Liver (tissue), 9 donors: ENCODE data around the gene HOXD9. TPM values are rescaled to one million over a fixed set of nuclear protein-coding genes. Genes with fewer than 3 reads are reported as not detected.

Experiments
- DNase-seq: peaks from one replicate; pipeline ENCODE4 v3.0.0-alpha.2; 2017; ENCODE audit warnings: low spot score
- H3K27ac ChIP-seq, 2 donors: one replicate each; pipeline ENCODE4 v1.7.0; 2013; ENCODE audit warnings: inconsistent platforms in 2 of 2, low read length in 2 of 2, control low read depth in 1 of 2, low read depth in 1 of 2, mild to moderate bottlenecking in 1 of 2
- H3K27me3 ChIP-seq, 4 donors: one replicate each; pipeline versions ENCODE4 v1.6.1 to v1.7.0; 2013; ENCODE audit warnings: low read length in 3 of 4, inconsistent platforms in 1 of 4, mild to moderate bottlenecking in 1 of 4, moderate library complexity in 1 of 4; ENCODE audit not compliant: control insufficient read depth in 4 of 4, insufficient read depth in 4 of 4
- H3K36me3 ChIP-seq, 4 donors: one replicate each; pipeline versions ENCODE4 v1.6.1 to v1.7.0; 2013; ENCODE audit warnings: low read length in 3 of 4, mild to moderate bottlenecking in 3 of 4, low read depth in 1 of 4, moderate library complexity in 1 of 4; ENCODE audit not compliant: control insufficient read depth in 4 of 4, insufficient read depth in 3 of 4
- H3K4me1 ChIP-seq, 4 donors: one replicate each; pipeline versions ENCODE4 v1.6.1 to v1.7.0; 2013; ENCODE audit warnings: low read length in 3 of 4, mild to moderate bottlenecking in 3 of 4, moderate library complexity in 1 of 4; ENCODE audit not compliant: control insufficient read depth in 4 of 4, insufficient read depth in 4 of 4
- H3K4me3 ChIP-seq, 3 donors: one replicate each; pipeline versions ENCODE4 v1.6.1 to v1.7.0; 2013; ENCODE audit warnings: low read length in 3 of 3, control low read depth in 1 of 3, low read depth in 1 of 3, mild to moderate bottlenecking in 1 of 3
- H3K9ac ChIP-seq, 2 donors: one replicate each; pipeline ENCODE4 v1.7.0; 2013; ENCODE audit warnings: low read length in 2 of 2, mild to moderate bottlenecking in 2 of 2, moderate library complexity in 2 of 2, control low read depth in 1 of 2, low read depth in 1 of 2
- H3K9me3 ChIP-seq, 4 donors: one replicate each; pipeline versions ENCODE4 v1.6.1 to v1.7.0; 2013; ENCODE audit warnings: low read length in 3 of 4; ENCODE audit not compliant: control insufficient read depth in 4 of 4
- CTCF ChIP-seq: fragments of 150-350 bp; IDR thresholded peaks from 2 replicates; pipeline ENCODE4 v1.5.1; 2017; ENCODE audit warnings: improper control_type of control experiment, low read depth, low read length; ENCODE audit not compliant: missing input control
- EGR1 ChIP-seq, 2 donors: IDR thresholded peaks; 2 replicates each; pipeline ENCODE4 v1.6.1; 2016 to 2018; ENCODE audit warnings: antibody characterized with exemption in 2 of 2, low read depth in 2 of 2
- FOXA1 ChIP-seq: IDR thresholded peaks from 2 replicates; pipeline ENCODE4 v1.6.1; 2016; ENCODE audit warnings: antibody characterized with exemption
- FOXA2 ChIP-seq: IDR thresholded peaks from 2 replicates; pipeline ENCODE4 v1.6.1; 2016; ENCODE audit warnings: antibody characterized with exemption
- GABPA ChIP-seq, 2 donors: IDR thresholded peaks in 1 of 2; conservative IDR thresholded peaks in 1 of 2; 2 replicates each; pipeline ENCODE4 v1.6.1; 2016; ENCODE audit warnings: antibody characterized with exemption in 2 of 2, mild to moderate bottlenecking in 1 of 2, moderate library complexity in 1 of 2
- HNF4A ChIP-seq, 2 donors: conservative IDR thresholded peaks; 2 replicates each; pipeline ENCODE4 v1.6.1; 2016; ENCODE audit warnings: antibody characterized with exemption in 2 of 2, mild to moderate bottlenecking in 2 of 2
- HNF4G ChIP-seq: IDR thresholded peaks from 2 replicates; pipeline ENCODE4 v1.6.1; 2016; ENCODE audit warnings: antibody characterized with exemption
- JUND ChIP-seq, 2 donors: IDR thresholded peaks; 2 replicates each; pipeline ENCODE4 v1.6.1; 2016; ENCODE audit warnings: antibody characterized with exemption in 2 of 2
- MAX ChIP-seq: IDR thresholded peaks from 2 replicates; pipeline ENCODE4 v1.6.1; 2016; ENCODE audit warnings: antibody characterized with exemption
- NR2F2 ChIP-seq: IDR thresholded peaks from 2 replicates; pipeline ENCODE4 v1.6.1; 2016; ENCODE audit warnings: antibody characterized with exemption
- RAD21 ChIP-seq, 2 donors: IDR thresholded peaks; 2 replicates each; pipeline ENCODE4 v1.6.1; 2016; ENCODE audit warnings: antibody characterized with exemption in 2 of 2, mild to moderate bottlenecking in 2 of 2
- RXRA ChIP-seq, 2 donors: IDR thresholded peaks; 2 replicates each; pipeline ENCODE4 v1.6.1; 2017 to 2018; ENCODE audit warnings: antibody characterized with exemption in 2 of 2, mild to moderate bottlenecking in 1 of 2
- SP1 ChIP-seq: IDR thresholded peaks from 2 replicates; pipeline ENCODE4 v1.6.1; 2018; ENCODE audit warnings: antibody characterized with exemption, mild to moderate bottlenecking
- TAF1 ChIP-seq: conservative IDR thresholded peaks from 2 replicates; pipeline ENCODE4 v1.6.1; 2016; ENCODE audit warnings: antibody characterized with exemption, mild to moderate bottlenecking
- YY1 ChIP-seq: IDR thresholded peaks from 2 replicates; pipeline ENCODE4 v1.6.1; 2016; ENCODE audit warnings: antibody characterized with exemption, mild to moderate bottlenecking
- ZBTB33 ChIP-seq: IDR thresholded peaks from 2 replicates; pipeline ENCODE4 v1.6.1; 2016; ENCODE audit warnings: antibody characterized with exemption
- WGBS: extraction: QIAGEN DNeasy Blood & Tissue Kit; methylation state at CpG from one replicate; pipeline ENCODE4 v1.1.7; 2013; 5-methylcytosine and 5-hydroxymethylcytosine counted together
- polyA plus RNA-seq, 2 donors: library from polyadenylated mRNA; stranded (reverse) in 1 of 2; unstranded in 1 of 2; fragments of 200-250 nt in 1 of 2; fragments of >200 nt in 1 of 2; fragmentation: Nextera tagmentation in 1 of 2; extraction: Ambion mirVana in 1 of 2; gene quantifications; one replicate each; pipeline versions ENCODE4 v1.2.1 to v1.2.3, GENCODE V29; 2013 to 2015
- total RNA-seq, 2 donors: library from RNA; depleted of rRNA; stranded (reverse); fragments of >200 nt; gene quantifications; one replicate each; pipeline ENCODE4 v1.2.3, GENCODE V29; 2014
- donor health status: healthy.
- donor health status: healthy.
- donor health status: healthy.
- donor health status: healthy.
- donor health status: healthy.

HOXD9 gene
- not detected for total RNA-seq
- polyA plus RNA-seq = under 1 TPM in 1 of 2 donors, not detected in 1; 0.07 TPM

- 5% methylated on average over 84 of the region's 84 CpGs for WGBS
- TF ChIP-seq YY1 = no peak
- peak within 1 kb of the TSS in 1 of 3 donors; percentile 47 for H3K4me3 ChIP-seq
- H3K9me3 ChIP-seq = peaks cover 0 to 5% (median 0%) of the 10 kb centered on the region in 4 donors
- no peak for DNase-seq
- no peaks in the 10 kb centered on the region for H3K36me3 ChIP-seq
- H3K27me3 ChIP-seq = peaks cover 20 to 51% (median 28%) of the 10 kb centered on the region in 4 donors
- no peak within 1 kb of the TSS for H3K9ac ChIP-seq
- no peak within 1 kb of the TSS for H3K27ac ChIP-seq
- H3K4me1 ChIP-seq = peaks cover 4 to 10% (median 9%) of the 10 kb centered on the region in 4 donors
Observed at GRCh38 chr2:176122683-176123410, at the start of gene HOXD9. Gene HOXD9, plus strand, starts transcription at chr2:176122719. Its CDS starts 50 bp downstream, at chr2:176122769.

- peaks cover 4 to 54% (median 30%) of the 10 kb centered on the region in 4 donors for H3K27me3 ChIP-seq
- WGBS = 5% methylated on average over 29 of the region's 29 CpGs
Observed at GRCh38 chr2:176072951-176073904, 49.3 kb upstream of the HOXD9 start.

GRCh38 chr2:176074919-176075425 lies 47.5 kb upstream of the HOXD9 start:
- peaks cover 0 to 8% (median 3%) of the 10 kb centered on the region in 4 donors for H3K4me1 ChIP-seq
- no peak for DNase-seq
- H3K36me3 ChIP-seq = no peaks in the 10 kb centered on the region
- H3K4me3 ChIP-seq = no peak overlapping the region
- no peak overlapping the region for H3K9ac ChIP-seq
- WGBS = 18% methylated on average over 7 of the region's 7 CpGs
- H3K27ac ChIP-seq = no peak overlapping the region
- no peaks in the 10 kb centered on the region for H3K9me3 ChIP-seq
- H3K27me3 ChIP-seq = peaks cover 0 to 53% (median 34%) of the 10 kb centered on the region in 4 donors
- TF ChIP-seq ZBTB33 = no peak
- no peak for TF ChIP-seq FOXA2
- no peak for TF ChIP-seq MAX
- TF ChIP-seq JUND (IDR thresholded peaks at IDR 0.05) = no peak
- TF ChIP-seq RXRA (IDR thresholded peaks at IDR 0.05) = no peak
- TF ChIP-seq YY1 = no peak
- TF ChIP-seq TAF1 = no peak
- TF ChIP-seq NR2F2 = no peak
- TF ChIP-seq EGR1 (IDR thresholded peaks at IDR 0.05; ENCODE audit: low read depth in 2 of 2) = no peak
- TF ChIP-seq RAD21 (IDR thresholded peaks at IDR 0.05) = no peak
- TF ChIP-seq GABPA (IDR thresholded peaks at IDR 0.05 in 1 of 2, conservative IDR thresholded peaks at IDR 0.05 in 1 of 2) = no peak

More at GRCh38 chr2:176072951-176073904, 49.3 kb upstream of the HOXD9 start:
- Histone ChIP-seq H3K9me3 (no peaks in the 10 kb centered on the region), H3K27ac (no peak overlapping the region), H3K9ac (no peak overlapping the region), H3K4me3 (no peak overlapping the region), H3K4me1 (peaks cover under 1 to 6% (median 4%) of the 10 kb centered on the region in 4 donors), H3K36me3 (no peaks in the 10 kb centered on the region)
- TF ChIP-seq CTCF (no peak), NR2F2 (no peak), JUND (IDR thresholded peaks at IDR 0.05) (no peak), SP1 (no peak), FOXA2 (no peak), TAF1 (no peak), YY1 (no peak), GABPA (IDR thresholded peaks at IDR 0.05 in 1 of 2, conservative IDR thresholded peaks at IDR 0.05 in 1 of 2) (no peak), FOXA1 (no peak), RAD21 (IDR thresholded peaks at IDR 0.05) (no peak), HNF4A (conservative IDR thresholded peaks at IDR 0.05) (no peak), EGR1 (IDR thresholded peaks at IDR 0.05; ENCODE audit: low read depth in 2 of 2) (no peak), HNF4G (no peak)
- DNase-seq = no peak
